ENCODE results near the gene CCDC188. TPM values are rescaled to one million over a fixed set of nuclear protein-coding genes. Genes with fewer than 3 reads are reported as not detected.

CCDC188 gene
- total RNA-seq, 1 donor: 0.36 TPM

GRCh38 chr22:20137671-20138416 lies 13.0 kb downstream of the CCDC188 start:
- DNase-seq (ENCODE audit: insufficient read length, low spot score, missing footprints): no peak
- Histone ChIP-seq H3K36me3 (ENCODE audit: insufficient read depth, low read length) (peaks cover 5% of the 10 kb centered on the region), H3K4me2 (ENCODE audit: insufficient read depth, low read length) (no peak overlapping the region), H3K9me3 (ENCODE audit: low read depth, low read length) (no peaks in the 10 kb centered on the region), H3K79me2 (ENCODE audit: insufficient read depth, low read length) (peaks cover 81% of the 10 kb centered on the region), H3K4me1 (ENCODE audit: insufficient read depth, low read length) (peaks cover 26% of the 10 kb centered on the region), H3K4me3 (ENCODE audit: insufficient read depth, low read length) (no peak overlapping the region), H3K27ac (ENCODE audit: low read depth, low read length) (no peak overlapping the region), H3K27me3 (ENCODE audit: insufficient read depth, low read length) (no peaks in the 10 kb centered on the region), H2AFZ (ENCODE audit: low read length) (no peak overlapping the region), H4K20me1 (ENCODE audit: insufficient read depth, low read length) (peaks cover 50% of the 10 kb centered on the region)
- no peak for TF ChIP-seq CTCF (IDR thresholded peaks at IDR 0.05; ENCODE audit: extremely low read depth, low read depth, low read length)

GRCh38 chr22:20137113-20137512 lies 13.7 kb downstream of the CCDC188 start:
- H4K20me1 ChIP-seq (ENCODE audit: insufficient read depth, low read length): peaks cover 54% of the 10 kb centered on the region

GRCh38 chr22:20136603-20136873 lies 14.3 kb downstream of the CCDC188 start:
- H3K9me3 ChIP-seq (ENCODE audit: low read depth, low read length): no peaks in the 10 kb centered on the region
- H3K27me3 ChIP-seq (ENCODE audit: insufficient read depth, low read length): no peaks in the 10 kb centered on the region
- DNase-seq (ENCODE audit: insufficient read length, low spot score, missing footprints): no peak
- H3K4me2 ChIP-seq (ENCODE audit: insufficient read depth, low read length): no peak overlapping the region
- no peak overlapping the region for H3K27ac ChIP-seq (ENCODE audit: low read depth, low read length)
- peaks cover 5% of the 10 kb centered on the region for H3K36me3 ChIP-seq (ENCODE audit: insufficient read depth, low read length)
- peaks cover 89% of the 10 kb centered on the region for H3K79me2 ChIP-seq (ENCODE audit: insufficient read depth, low read length)
- no peak overlapping the region for H3K4me3 ChIP-seq (ENCODE audit: insufficient read depth, low read length)
- H4K20me1 ChIP-seq (ENCODE audit: insufficient read depth, low read length): peaks cover 54% of the 10 kb centered on the region
- H2AFZ ChIP-seq (ENCODE audit: low read length): no peak overlapping the region
- no peak for TF ChIP-seq CTCF (IDR thresholded peaks at IDR 0.05; ENCODE audit: extremely low read depth, low read depth, low read length)
- H3K4me1 ChIP-seq (ENCODE audit: insufficient read depth, low read length): peaks cover 21% of the 10 kb centered on the region

More at GRCh38 chr22:20137113-20137512, 13.7 kb downstream of the CCDC188 start:
- no peak overlapping the region for H3K4me3 ChIP-seq (ENCODE audit: insufficient read depth, low read length)
- no peak for TF ChIP-seq CTCF (IDR thresholded peaks at IDR 0.05; ENCODE audit: extremely low read depth, low read depth, low read length)
- no peaks in the 10 kb centered on the region for H3K9me3 ChIP-seq (ENCODE audit: low read depth, low read length)
- no peak for DNase-seq (ENCODE audit: insufficient read length, low spot score, missing footprints)
- peaks cover 27% of the 10 kb centered on the region for H3K4me1 ChIP-seq (ENCODE audit: insufficient read depth, low read length)
- H3K36me3 ChIP-seq (ENCODE audit: insufficient read depth, low read length): peaks cover 5% of the 10 kb centered on the region
- no peaks in the 10 kb centered on the region for H3K27me3 ChIP-seq (ENCODE audit: insufficient read depth, low read length)
- H3K79me2 ChIP-seq (ENCODE audit: insufficient read depth, low read length): peaks cover 86% of the 10 kb centered on the region
- no peak overlapping the region for H3K27ac ChIP-seq (ENCODE audit: low read depth, low read length)
- no peak overlapping the region for H3K4me2 ChIP-seq (ENCODE audit: insufficient read depth, low read length)
- H2AFZ ChIP-seq (ENCODE audit: low read length): no peak overlapping the region

GRCh38 chr22:20135806-20136602 lies 14.9 kb downstream of the CCDC188 start:
- Histone ChIP-seq H3K27ac (ENCODE audit: low read depth, low read length) (no peak overlapping the region), H2AFZ (ENCODE audit: low read length) (no peak overlapping the region), H3K4me3 (ENCODE audit: insufficient read depth, low read length) (no peak overlapping the region), H3K4me2 (ENCODE audit: insufficient read depth, low read length) (no peak overlapping the region), H3K4me1 (ENCODE audit: insufficient read depth, low read length) (peaks cover 17% of the 10 kb centered on the region), H3K9me3 (ENCODE audit: low read depth, low read length) (no peaks in the 10 kb centered on the region), H3K36me3 (ENCODE audit: insufficient read depth, low read length) (peaks cover 5% of the 10 kb centered on the region), H3K27me3 (ENCODE audit: insufficient read depth, low read length) (no peaks in the 10 kb centered on the region), H4K20me1 (ENCODE audit: insufficient read depth, low read length) (peaks cover 54% of the 10 kb centered on the region), H3K79me2 (ENCODE audit: insufficient read depth, low read length) (peaks cover 89% of the 10 kb centered on the region)
- no peak for DNase-seq (ENCODE audit: insufficient read length, low spot score, missing footprints)
- TF ChIP-seq CTCF (IDR thresholded peaks at IDR 0.05; ENCODE audit: extremely low read depth, low read depth, low read length): no peak
